Measurements from ENCODE around the gene KCNIP1.

Gene KCNIP1

DNA sequence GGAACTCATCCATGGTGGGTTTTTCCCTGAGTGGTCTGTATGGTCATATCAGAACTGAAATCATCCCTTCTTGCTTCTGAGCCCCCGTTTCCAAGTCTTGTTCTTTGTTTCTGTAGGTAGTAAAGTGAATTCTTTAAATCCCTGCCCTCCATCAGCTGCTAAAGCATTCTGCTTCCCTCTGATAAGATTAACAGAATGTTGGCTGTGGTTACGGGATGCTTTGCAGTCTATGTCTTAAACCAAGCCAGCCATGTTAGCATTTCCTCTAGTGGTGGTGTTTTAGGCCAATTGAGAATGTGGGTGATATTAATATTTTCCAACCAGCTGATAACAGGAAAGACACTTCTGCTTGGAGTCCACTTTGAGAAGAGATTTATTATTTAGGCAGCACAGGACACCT lies 22.0 kb upstream of the KCNIP1 start:
- DNase-seq (ENCODE audit: extremely low spot score, insufficient read length, low read depth) (no peak), FAIRE-seq (no peak)

DNA sequence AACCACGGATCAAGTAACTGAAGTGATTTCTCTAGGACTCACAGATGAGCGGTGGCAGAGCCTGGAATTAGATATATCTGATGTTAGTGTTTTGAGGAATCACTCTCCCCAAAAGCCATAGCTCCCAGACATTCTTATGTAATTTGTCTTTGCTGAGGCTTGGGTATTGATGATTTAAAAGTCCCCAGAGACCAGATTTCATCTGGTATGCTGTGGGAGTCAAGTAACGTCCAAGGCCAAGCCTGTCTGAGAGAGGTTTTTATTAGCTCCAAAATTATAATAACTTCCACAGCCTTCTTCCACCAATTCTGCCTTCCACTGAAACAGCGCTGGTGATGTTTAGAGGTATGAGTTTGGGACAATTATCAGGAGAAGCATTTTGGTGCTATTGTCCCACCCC lies 21.3 kb upstream of the KCNIP1 start:
- no peak for DNase-seq (ENCODE audit: extremely low spot score, insufficient read length, low read depth)
- FAIRE-seq, result no peak

DNA sequence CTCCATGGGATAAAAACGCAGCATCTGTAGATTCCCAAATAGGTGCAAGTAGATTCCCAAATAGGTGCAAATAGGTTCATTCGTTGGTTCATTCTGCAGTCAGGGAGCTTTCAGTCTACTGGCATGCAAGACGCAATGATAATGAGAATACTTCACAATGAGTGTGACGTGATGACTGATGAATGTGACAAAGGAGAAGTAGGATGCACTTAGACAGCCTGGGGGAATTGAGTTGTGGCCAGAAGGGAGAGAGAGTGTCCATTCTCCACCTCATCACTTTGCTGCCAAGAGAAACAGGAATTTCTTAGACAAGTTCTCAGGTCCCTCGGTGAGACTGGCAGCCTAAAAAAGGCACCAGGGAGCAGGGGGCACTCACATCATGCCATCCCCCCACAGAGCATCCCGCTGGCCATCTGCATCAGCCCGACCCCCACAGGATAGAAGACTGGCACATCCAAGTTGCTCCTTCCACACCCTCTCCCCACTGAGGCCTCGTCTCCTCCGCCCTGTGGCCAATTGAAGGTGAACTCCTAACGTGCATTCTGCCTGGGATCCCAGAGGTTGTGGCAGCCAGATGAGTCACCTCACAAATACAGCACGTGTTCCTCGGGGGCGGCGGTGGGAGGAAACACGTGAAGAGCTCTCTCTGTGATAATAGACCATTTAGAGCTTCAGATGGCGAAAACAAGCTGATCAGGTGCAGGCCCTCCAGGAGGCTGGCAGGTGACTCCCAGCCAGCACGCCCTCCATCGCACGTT lies 19.9 kb upstream of the KCNIP1 start:
- FAIRE-seq (no peak), DNase-seq (ENCODE audit: extremely low spot score, insufficient read length, low read depth) (no peak)

DNA sequence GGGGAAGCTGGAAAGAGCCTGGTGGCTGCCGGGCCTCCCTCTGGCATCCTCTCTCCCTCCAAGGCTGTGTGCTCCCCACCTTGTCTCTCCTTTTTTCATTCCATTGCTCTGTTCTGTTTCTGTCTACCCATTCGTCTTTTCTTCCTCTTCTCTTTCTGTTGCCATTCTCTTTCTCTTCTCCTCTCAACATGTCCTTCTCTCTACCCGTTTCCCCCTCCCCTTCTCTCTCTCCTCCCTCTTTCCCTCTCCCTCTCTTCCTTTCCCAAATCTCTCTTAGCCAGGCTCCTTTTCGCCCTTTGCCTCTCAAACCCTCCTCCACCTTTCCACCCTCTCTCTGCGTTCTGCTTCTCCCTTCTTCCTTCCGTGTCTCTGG lies 19.4 kb upstream of the KCNIP1 start:
- DNase-seq (ENCODE audit: extremely low spot score, insufficient read length, low read depth) (no peak), FAIRE-seq (no peak)

DNA sequence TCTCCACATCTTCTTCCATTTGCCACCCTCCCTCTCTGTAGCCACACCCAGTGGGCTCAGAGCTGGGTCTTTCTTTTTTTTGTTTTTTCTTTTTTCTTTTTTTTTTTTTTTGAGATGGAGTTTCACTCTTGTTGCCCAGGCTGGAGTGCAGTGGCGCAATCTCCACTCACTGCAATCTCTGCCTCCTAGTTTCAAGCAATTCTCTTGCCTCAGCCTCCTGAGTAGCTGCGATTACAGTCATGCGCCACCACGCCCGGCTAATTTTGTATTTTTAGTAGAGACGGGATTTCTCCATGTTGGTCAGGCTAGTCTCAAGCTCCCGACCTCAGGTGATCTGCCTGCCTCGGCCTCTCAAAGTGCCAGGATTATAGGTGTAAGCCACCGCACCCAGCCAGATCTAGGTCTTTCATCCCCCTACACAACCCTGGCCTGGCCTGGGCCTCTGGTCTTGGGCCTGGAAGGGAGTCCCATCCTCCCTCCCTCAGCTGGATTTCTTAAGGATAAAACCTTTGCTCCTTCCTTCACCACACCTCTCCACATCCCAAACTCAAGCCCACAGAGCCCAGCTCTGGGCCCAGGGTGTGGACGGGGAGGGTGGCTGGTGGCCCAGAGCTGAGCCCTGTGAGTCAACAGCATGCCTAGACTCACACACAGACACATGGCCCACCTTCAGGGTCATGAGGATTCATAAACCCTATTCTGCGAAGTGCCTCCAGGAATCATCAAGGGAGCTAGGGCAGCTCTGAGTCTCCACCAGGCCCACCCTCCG lies 18.8 kb upstream of the KCNIP1 start:
- DNase-seq (ENCODE audit: extremely low spot score, insufficient read length, low read depth) (no peak), FAIRE-seq (no peak)

DNA sequence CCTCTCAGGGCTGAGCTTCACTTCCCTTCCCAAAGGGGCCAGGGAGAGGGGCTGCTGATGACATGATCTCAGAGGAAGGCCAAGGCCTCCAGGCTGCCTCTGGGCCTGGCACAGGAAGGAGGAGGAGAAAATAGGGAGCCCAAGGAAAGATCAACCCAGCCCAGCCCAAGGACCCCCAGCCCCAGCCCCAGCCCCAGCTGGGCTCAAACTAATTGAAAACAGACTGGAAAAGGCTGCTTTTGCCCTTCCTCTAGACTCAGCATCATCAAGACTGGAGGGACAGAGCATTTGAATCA lies 18.3 kb upstream of the KCNIP1 start:
- FAIRE-seq, result no peak
- no peak for DNase-seq (ENCODE audit: extremely low spot score, insufficient read length, low read depth)

DNA sequence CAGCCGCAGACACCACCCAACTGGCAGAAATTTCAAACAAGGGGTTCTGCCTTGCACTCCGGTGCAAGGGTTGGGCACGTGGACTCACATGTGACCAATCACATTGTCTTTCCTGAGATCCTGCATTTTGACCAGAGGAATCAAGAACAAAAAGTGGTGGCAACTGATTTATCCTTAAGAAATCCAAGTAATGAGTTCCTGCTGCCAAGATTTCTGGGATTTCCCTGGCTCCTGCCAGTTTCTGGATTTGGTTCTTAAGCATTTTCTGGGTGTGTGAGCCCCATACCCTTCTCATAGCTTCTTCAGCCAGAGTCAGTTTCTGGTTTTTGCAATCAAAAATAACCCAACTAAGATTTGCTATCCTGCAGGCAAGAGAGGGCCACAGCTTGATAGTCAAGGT lies 17.4 kb upstream of the KCNIP1 start:
- FAIRE-seq (no peak), DNase-seq (ENCODE audit: extremely low spot score, insufficient read length, low read depth) (no peak)

DNA sequence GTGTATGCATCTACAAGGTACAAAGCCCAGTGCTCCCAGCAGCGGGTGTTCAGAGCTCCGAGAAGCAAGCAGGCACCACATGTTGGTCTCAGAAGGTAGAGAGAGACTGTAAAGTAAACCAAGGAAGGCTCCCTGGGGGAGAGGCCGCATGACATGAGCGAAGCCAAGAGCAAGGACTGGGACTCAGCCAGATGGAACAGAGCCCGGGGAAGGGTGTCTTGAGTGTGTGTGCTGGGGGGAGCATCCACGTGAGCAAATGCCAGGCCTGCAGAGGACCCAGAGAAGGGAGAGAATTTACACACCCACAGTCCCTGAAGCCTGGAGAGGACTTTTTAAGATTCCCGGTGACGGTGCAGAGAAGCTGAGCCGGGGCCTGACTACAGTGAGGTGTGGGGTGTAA lies 15.2 kb upstream of the KCNIP1 start:
- DNase-seq (ENCODE audit: extremely low spot score, insufficient read length, low read depth), result no peak
- no peak for FAIRE-seq

DNA sequence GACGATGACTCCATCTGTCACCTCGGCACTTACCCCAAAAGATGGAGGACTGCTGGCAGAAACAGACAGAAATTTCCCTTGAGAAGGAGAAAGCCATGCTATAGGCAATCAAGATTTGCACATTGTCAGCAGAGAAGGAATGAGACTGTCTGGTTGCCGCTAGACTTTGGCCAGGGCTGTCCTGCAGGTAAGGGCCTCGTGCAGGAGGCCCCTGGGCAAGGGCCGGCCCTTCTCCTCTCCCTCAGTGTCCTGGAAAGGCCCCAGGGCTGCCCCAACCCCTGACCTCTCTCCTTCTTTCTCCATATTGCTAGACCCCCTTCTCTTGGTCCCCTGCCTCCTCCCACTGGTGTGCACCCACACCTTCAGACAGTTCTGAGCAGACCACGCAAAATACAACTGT lies 14.6 kb upstream of the KCNIP1 start:
- no peak for FAIRE-seq

DNA sequence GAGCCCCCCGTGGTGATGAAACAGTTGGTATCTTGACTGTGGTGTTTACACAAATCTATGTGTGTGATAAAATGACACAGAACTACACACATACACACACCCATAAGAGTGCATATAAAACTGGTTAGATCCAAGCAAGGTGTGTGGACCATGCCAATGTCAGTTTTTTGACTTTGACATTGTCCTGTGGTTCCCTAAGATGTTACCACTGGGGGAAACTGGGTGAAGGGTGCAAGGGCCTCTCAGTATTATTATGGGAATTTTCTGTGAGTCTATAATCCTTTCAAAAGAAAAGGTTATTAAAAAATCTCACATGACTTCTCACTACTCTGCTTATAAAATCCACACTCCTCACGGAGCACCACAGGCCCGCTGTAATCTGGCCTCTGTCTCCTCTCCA lies 13.4 kb upstream of the KCNIP1 start:
- FAIRE-seq (no peak), DNase-seq (ENCODE audit: extremely low spot score, insufficient read length, low read depth) (no peak)

More for the DNA sequence above, 14.6 kb upstream of the KCNIP1 start:
- no peak for DNase-seq (ENCODE audit: extremely low spot score, insufficient read length, low read depth)

DNA sequence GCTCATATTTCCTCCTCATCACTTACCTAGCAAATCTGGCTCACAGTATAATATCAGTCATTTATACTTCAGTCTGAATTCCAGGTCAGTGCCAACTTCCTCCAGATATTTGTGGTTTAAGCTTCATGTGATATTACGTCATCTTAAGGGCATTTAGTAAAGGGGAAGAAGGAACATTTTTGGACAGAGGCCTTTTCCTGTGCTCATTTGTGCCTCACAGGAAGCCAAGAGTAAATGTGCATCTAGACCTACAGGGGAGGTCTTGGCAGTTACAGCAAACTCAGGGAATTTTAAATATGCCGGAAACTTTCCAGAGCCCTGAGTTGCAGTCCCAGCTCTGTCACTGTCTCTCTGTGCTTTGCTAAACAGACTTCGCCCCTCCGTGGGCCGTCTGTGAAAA lies 12.3 kb upstream of the KCNIP1 start:
- no peak for FAIRE-seq
- no peak for DNase-seq (ENCODE audit: extremely low spot score, insufficient read length, low read depth)

DNA sequence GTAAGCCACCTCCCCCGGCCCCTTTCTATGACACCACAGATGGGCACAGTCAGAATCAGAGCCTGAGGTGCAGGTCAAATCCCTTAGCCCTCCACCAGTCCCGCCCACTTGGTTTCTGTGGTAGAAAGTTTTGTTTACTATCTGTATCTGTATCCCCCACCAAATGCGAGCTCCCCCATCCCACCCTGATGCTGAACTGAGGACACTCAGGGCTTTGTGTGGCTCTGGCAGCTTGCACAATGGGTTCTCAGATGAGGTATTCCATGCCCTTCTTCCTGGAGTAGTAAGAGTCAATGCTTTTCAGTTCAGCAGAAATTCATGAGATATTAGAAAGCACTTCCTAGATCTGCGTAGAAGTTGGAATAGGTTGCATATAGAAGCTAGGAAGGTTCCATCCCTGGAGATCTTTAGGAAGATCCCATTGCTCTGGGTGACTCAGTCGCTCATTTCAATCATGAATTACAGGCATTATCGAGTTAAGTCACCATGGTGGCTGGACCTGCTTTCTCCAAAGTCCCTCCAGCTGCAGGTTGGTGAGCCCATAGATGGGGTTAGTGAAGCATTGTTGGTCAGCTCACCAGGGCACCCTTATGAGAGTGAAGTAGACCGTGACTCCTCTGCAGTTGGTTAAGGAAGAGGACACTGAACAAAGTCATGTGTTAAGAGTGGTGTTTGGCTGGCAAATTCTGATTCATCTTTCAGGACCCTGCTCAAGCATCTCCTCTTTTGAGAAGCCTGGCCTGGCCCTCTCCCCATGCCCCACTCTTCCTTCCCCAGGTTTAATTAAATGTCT lies 10.6 kb upstream of the KCNIP1 start:
- no peak for DNase-seq (ENCODE audit: extremely low spot score, insufficient read length, low read depth)
- FAIRE-seq, result no peak

DNA sequence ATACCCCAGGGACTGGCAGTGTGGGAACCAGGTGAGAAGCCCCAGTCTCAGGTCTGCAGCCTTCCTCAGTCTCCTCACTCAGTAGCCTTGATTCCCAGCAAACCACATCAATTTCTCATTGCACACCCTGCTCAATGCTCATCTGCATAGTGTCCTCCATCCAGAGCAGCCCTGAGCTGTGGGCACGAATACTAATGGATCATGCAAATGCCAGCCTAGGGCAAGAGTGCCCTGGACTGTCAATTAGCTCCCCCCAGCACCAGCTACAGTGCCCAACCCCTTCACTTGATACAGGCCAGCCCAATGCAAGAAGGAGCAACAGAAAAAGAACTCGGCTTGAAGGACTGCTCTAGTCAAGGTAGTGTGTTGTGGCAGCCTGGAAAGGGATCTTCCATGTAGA lies 9.8 kb upstream of the KCNIP1 start:
- DNase-seq (ENCODE audit: extremely low spot score, insufficient read length, low read depth) (no peak), FAIRE-seq (no peak)

DNA sequence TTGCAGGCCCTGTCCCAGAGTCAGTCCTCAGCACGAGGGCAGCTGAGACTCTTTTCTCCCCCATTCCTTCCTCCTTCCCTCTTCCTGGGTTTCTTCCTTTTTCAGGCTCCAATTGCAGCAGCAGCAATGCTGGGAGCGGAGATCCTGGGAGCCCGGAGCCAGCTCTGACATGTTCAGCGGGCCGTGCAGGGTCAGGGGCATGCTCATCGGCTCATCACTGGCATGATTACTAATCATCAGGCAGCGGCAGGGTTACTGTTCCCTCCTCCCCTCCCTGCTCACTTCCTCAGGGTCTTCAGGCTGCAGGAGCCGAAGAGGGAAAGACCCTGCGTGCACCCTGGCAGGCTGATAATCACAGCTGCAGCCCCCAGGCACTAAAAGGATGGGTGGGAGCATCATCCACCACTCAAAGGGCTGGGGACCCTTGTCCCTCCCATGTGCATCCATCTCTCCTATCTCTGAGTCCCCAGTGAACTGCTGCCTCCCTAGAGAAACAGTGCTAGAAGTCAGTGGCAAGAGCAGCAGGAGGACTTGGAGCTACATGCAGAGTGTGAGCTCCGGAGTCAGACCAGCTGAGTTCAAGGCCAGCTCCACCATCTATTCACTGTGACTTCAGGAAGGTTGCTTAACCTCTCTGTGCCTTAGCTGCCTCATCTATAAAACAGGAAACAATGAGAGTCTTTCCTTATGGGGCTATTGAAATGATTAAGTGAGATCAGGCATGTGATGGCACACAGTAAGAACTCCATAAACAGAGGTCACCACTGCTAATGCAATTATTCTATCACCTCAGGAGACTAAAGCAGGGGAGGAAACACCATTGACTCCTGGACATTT lies 7.8 kb upstream of the KCNIP1 start:
- FAIRE-seq (no peak), DNase-seq (ENCODE audit: extremely low spot score, insufficient read length, low read depth) (no peak)

DNA sequence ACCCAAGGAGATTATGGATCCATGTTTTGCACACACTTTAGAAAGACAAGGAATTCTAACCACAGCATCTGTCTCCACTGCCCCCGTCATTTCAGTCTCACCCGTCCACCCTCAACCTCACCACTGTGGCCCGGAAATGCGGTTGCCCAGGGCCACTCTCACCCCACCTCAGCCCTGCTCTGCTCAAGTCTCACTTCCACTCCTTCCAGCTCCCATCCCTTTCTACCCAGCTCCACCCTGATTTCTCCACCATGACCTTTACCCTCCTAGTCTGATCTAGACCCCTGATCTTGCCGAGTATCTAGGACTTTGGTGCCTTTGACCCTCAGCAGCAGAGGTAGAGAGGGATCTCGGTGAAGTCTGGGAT lies 7.2 kb upstream of the KCNIP1 start:
- no peak for DNase-seq (ENCODE audit: extremely low spot score, insufficient read length, low read depth)
- no peak for FAIRE-seq

DNA sequence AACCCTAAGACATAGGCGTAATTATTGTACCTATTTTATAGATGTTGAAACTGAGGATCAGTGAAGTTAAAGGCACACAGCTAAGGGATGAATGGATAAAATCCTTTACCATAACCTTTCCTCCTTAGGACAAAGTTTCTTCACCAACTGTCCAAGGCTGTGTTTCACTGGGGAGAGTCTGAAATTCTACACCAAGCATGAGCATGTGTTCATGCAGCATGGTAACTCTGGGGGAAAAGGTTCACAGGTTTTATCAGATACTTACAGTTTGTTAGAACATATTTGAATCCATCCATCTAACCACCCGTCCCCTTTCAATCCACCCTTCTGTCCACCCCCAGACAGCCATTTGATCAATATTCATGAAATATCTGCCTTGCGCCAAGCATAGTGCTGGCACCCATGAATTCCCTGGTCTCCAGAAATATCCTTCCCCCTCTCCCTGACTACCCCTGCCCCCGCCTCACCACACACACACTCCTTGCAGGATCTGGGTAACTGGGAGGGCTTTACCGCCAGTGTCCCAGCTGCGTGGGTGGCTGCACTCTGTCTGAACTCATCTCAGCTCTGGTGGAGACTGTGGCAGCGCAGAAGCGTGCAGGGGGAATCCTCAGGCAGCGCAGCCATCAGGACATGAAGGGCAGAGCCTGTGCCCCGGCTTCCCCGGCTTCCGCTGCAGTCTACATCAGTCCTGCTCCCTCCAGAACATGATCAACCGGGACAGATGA lies 6.3 kb upstream of the KCNIP1 start:
- DNase-seq (ENCODE audit: extremely low spot score, insufficient read length, low read depth) (no peak), FAIRE-seq (no peak)

DNA sequence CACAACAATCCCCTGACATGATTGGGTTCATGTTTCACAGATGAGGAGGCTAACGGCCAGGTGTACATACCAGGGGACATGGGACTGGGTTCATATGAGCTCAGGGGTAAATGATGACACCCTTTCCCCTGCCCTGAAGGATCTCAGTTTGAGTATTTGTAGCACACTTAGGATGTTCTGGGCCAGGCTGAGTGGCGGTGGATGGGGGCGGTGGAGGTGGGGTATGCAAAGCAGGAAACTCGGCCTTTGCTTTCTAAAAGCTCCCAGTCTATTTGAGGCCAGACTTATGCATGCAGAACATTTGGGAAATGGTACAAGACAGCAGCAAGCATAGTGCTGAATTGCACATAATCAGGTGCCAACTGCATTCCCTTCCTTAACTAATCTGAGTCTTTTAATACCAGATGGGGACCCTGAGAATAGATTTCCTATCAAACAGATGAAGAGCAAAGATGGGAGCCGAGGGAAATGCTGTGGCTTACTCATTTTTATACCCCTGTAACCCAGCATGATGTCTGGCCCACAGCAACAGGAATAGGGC lies 4.9 kb upstream of the KCNIP1 start:
- DNase-seq (ENCODE audit: extremely low spot score, insufficient read length, low read depth), result no peak
- FAIRE-seq, result no peak

DNA sequence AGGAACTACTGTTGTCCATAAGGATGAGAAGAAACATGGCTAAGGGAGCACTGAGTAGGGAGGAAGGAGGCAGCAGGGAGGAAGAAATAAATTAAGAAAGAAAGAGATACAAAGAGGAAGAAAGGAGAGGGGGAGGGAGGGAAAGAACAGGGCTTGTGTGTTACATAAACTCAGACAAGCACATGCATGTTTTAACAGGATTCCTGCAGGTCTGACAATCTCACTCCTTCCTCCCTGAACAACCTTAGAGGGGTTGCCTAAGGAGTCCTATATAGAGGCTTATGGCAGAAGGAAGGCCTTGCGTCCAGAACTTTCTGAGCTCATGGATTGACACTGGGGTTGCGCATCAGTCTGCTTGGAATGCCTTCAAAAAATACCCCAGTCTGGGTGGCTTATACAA lies 4.2 kb upstream of the KCNIP1 start:
- FAIRE-seq, result no peak
- no peak for DNase-seq (ENCODE audit: extremely low spot score, insufficient read length, low read depth)

DNA sequence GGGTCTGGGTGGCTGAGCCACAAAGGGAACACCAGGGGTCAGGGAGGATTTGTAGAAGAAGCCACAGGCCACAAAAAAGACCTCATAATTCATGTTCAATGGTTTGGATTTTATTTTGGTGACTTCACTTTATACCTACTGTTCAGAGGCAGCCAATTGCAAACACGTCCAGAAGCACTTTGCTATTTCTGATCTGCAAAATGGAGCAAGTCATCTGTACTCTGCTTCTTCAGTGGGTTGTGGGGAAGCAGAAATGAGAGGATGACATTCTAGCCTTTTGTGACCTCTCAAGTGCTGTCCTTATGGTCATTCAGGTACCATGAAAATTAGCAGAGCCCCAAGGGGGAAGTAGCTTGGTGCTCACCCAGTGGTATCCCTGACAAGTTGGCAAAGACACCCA lies 2.5 kb upstream of the KCNIP1 start:
- no peak for DNase-seq (ENCODE audit: extremely low spot score, insufficient read length, low read depth)
- FAIRE-seq, result no peak

DNA sequence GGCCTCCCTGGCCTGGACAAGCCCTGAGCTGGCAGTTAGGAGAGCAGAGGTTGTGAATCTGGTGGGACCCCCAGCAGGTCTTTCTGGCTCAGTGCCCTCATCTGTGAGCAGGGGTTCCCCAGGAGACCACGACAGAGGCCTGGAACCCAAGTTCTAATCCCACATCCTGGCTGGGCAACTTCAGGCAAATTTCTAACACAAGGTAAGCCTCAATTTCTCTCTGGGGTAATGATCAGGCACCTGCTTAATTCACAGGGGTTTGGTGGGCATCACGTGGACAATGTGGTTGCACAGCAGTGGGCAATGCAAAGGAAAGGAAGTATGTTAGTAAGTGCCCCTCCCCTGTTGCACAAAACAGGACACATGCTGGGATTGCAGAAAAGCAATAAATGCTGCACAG lies 1.9 kb upstream of the KCNIP1 start:
- FAIRE-seq, result no peak
- DNase-seq (ENCODE audit: extremely low spot score, insufficient read length, low read depth), result no peak

Measured in GM18507 (cell line).